ENCODE measurements around the gene AGBL1. TPM values are rescaled to one million over a fixed set of nuclear protein-coding genes. Genes with fewer than 3 reads are reported as not detected.

The AGBL1 gene
- total RNA-seq, 3 donors from 2014 or later (not counting 1 experiment from before 2014, with no cell fraction given), result not detected

DNA sequence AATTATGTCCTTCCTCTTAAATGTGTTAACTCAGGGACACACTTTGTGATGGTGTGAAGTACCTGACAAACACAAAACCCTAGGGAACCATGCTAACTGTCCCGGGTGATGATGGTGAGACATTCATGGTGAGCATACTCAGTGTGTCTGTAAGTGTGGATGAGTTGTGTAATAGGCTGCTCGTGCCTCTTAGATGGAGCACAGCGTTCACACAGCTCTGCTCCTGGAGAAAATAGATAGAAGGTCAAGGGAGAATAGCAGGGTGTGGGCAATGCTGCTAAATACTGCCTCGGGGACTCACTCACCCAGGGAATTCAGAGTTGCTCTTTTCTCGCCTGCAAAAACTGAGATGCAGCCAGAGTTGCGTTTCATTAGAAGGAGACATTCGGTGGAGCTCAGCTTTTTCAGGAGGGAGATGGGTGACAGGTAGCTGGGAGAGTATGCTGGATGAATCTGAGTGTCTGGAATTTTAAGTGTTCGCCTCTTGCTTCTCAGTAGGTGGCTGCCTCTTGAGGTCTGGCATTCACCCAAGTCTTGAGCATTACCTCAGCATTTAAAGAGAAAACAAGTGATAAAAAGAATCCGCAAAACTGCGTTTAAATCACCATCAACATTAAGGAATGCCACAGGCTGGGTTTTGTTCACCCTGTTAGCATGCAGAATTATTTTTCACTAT lies 813.2 kb downstream of the AGBL1 start:
- H3K27me3 Mint-ChIP-seq (ENCODE audit: low read depth in 2 of 2), result no peaks in the 10 kb centered on the region
- WGBS (ENCODE audit: insufficient coverage), result 66% methylated on average over 10 of the region's 10 CpGs
- H3K36me3 ChIP-seq (ENCODE audit: control insufficient read depth, insufficient read depth, low read length), result no peaks in the 10 kb centered on the region
- H3K4me1 Mint-ChIP-seq, result no peaks in the 10 kb centered on the region
- H3K4me3 ChIP-seq (ENCODE audit: low read length), result no peak overlapping the region
- no peaks in the 10 kb centered on the region for H3K27me3 ChIP-seq (ENCODE audit: control insufficient read depth, insufficient read depth, low read length)
- no peaks in the 10 kb centered on the region for H3K36me3 Mint-ChIP-seq
- TF ChIP-seq, protein P1, sequence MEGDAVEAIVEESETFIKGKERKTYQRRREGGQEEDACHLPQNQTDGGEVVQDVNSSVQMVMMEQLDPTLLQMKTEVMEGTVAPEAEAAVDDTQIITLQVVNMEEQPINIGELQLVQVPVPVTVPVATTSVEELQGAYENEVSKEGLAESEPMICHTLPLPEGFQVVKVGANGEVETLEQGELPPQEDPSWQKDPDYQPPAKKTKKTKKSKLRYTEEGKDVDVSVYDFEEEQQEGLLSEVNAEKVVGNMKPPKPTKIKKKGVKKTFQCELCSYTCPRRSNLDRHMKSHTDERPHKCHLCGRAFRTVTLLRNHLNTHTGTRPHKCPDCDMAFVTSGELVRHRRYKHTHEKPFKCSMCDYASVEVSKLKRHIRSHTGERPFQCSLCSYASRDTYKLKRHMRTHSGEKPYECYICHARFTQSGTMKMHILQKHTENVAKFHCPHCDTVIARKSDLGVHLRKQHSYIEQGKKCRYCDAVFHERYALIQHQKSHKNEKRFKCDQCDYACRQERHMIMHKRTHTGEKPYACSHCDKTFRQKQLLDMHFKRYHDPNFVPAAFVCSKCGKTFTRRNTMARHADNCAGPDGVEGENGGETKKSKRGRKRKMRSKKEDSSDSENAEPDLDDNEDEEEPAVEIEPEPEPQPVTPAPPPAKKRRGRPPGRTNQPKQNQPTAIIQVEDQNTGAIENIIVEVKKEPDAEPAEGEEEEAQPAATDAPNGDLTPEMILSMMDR (IDR thresholded peaks at IDR 0.05), result no peak
- DNase-seq (no peak), ATAC-seq (no peak)
- no peak overlapping the region for H3K27ac Mint-ChIP-seq
- H3K4me1 ChIP-seq (ENCODE audit: control insufficient read depth, insufficient read depth, low read length), result no peaks in the 10 kb centered on the region
- H3K9me3 ChIP-seq (ENCODE audit: control insufficient read depth, insufficient read depth, low read length), result no peaks in the 10 kb centered on the region
- peaks cover 3 to 6% of the 10 kb centered on the region in 2 donors for H3K9me3 Mint-ChIP-seq
- no peak overlapping the region for H3K27ac ChIP-seq (ENCODE audit: low read length)
- intact Hi-C loops (cut with micrococcal nuclease), result no loop called here
- H3K4me3 Mint-ChIP-seq, result no peak overlapping the region

DNA sequence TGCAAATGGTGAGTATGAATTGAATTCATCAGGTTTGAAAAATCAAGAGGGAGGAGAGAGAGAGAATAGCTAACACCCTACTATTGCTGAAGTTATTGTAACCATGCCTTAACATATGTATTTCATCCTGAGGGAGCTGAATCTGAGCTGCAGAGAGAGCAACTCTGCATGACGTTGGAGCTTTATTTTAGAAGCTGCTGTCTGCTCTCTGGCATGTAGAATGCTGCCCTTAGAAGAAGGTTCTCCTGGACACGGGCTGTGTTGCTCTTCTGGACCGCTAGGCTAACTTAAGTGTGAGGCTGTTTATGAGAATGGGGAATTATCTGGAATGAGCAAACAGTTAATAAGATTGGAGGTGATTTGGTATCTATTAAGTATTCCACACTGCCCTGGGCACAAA lies 814.6 kb downstream of the AGBL1 start:
- intact Hi-C loops (cut with micrococcal nuclease), result no loop called here

GRCh38 chr15:86903642-86904421 lies 824.2 kb downstream of the AGBL1 start:
- TF ChIP-seq, protein P1 (IDR thresholded peaks at IDR 0.05), result no peak
- peaks cover 2 to 4% of the 10 kb centered on the region in 2 donors for H3K9me3 Mint-ChIP-seq
- no peaks in the 10 kb centered on the region for H3K36me3 ChIP-seq (ENCODE audit: control insufficient read depth, insufficient read depth, low read length)
- H3K4me3 Mint-ChIP-seq, result no peak overlapping the region
- ATAC-seq (no peak), DNase-seq (no peak)
- H3K9me3 ChIP-seq (ENCODE audit: control insufficient read depth, insufficient read depth, low read length), result no peaks in the 10 kb centered on the region
- H3K4me3 ChIP-seq (ENCODE audit: low read length), result no peak overlapping the region
- no peak overlapping the region for H3K27ac Mint-ChIP-seq
- intact Hi-C loops (cut with micrococcal nuclease), result no loop called here
- H3K27me3 Mint-ChIP-seq (ENCODE audit: low read depth in 2 of 2), result peaks cover 0 to 2% of the 10 kb centered on the region in 2 donors
- H3K4me1 ChIP-seq (ENCODE audit: control insufficient read depth, insufficient read depth, low read length), result no peaks in the 10 kb centered on the region
- 10% methylated on average over 2 of the region's 4 CpGs for WGBS (ENCODE audit: insufficient coverage)
- no peaks in the 10 kb centered on the region for H3K36me3 Mint-ChIP-seq
- H3K27me3 ChIP-seq (ENCODE audit: control insufficient read depth, insufficient read depth, low read length), result no peaks in the 10 kb centered on the region
- H3K4me1 Mint-ChIP-seq, result no peaks in the 10 kb centered on the region
- H3K27ac ChIP-seq (ENCODE audit: low read length), result no peak overlapping the region

More for the DNA sequence above, 814.6 kb downstream of the AGBL1 start:
- H3K36me3 ChIP-seq (ENCODE audit: control insufficient read depth, insufficient read depth, low read length), result no peaks in the 10 kb centered on the region
- no peaks in the 10 kb centered on the region for H3K27me3 Mint-ChIP-seq (ENCODE audit: low read depth in 2 of 2)
- DNase-seq, result no peak
- H3K9me3 ChIP-seq (ENCODE audit: control insufficient read depth, insufficient read depth, low read length), result no peaks in the 10 kb centered on the region
- H3K4me3 Mint-ChIP-seq, result no peak overlapping the region
- no peak for ATAC-seq
- H3K36me3 Mint-ChIP-seq, result no peaks in the 10 kb centered on the region
- H3K27me3 ChIP-seq (ENCODE audit: control insufficient read depth, insufficient read depth, low read length), result no peaks in the 10 kb centered on the region
- H3K27ac Mint-ChIP-seq, result no peak overlapping the region
- H3K4me3 ChIP-seq (ENCODE audit: low read length), result no peak overlapping the region
- H3K4me1 Mint-ChIP-seq, result no peaks in the 10 kb centered on the region
- WGBS (ENCODE audit: insufficient coverage), result 68% methylated on average over 3 of the region's 3 CpGs
- TF ChIP-seq, protein P1 (IDR thresholded peaks at IDR 0.05), result no peak
- peaks cover 5 to 8% of the 10 kb centered on the region in 2 donors for H3K9me3 Mint-ChIP-seq
- H3K27ac ChIP-seq (ENCODE audit: low read length), result no peak overlapping the region
- no peaks in the 10 kb centered on the region for H3K4me1 ChIP-seq (ENCODE audit: control insufficient read depth, insufficient read depth, low read length)
